ENCODE measurements around the gene BYSL. TPM values are rescaled to one million over a fixed set of nuclear protein-coding genes. Genes with fewer than 3 reads are reported as not detected.

Gene BYSL
- total and polyA plus RNA-seq, 10 of the 15 experiments (the other 5 are each of a cell fraction or from before 2014, with no cell fraction given): 12.6 to 51.1 (median 33.0) TPM

DNA sequence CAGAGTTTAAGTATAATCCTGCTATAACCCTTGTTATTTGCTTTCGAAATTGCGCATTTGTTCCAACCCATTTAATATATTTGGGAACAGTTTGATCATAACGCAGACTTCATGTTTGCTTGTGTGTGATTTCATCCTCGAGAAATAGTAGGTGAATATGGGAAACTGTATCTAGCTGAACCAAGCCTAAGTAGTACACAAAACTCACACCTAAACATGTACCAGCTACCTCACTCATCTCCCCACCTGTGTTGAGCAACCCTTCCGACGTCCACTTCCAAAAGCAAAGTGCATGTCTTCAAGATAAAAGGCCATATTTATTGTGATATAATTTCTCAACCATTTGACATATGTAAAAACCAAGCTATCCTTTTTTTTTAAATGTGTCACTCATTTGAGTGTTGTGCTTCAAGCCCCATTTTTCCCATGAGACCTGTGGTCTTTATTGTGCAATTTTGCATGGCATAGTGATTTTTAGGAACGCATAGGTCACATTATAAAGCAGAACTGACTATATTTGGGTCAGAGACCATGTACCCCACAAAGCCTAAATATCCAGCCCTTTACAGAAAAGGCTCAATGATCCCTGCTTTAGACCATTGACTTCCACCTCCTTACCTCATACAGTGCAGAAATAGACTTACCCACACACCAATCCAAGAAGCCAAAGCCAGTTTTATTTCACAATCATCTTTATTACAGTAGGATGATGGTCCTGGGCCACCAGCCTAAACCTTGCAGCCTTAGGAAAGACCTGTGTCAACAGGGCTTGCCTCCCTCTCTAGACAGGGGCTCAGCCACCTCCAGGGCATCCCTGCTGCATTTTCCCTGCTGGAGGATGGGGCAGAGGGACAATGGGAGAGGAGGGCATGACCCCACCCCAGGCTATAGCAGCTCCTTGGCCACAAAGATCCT lies 13.2 kb downstream of the BYSL start (continued):
- TF ChIP-seq BCL3 (IDR thresholded peaks at IDR 0.05; ENCODE audit: borderline replicate concordance, insufficient read depth, low read depth, low read length, poor library complexity, severe bottlenecking): no peak
- no peak for TF ChIP-seq EED (IDR thresholded peaks at IDR 0.05; ENCODE audit: low read depth)
- TF ChIP-seq ZNF384 (IDR thresholded peaks at IDR 0.05; ENCODE audit: borderline replicate concordance, low read depth, low read length): no peak
- TF ChIP-seq SIX5 (IDR thresholded peaks at IDR 0.05; ENCODE audit: low read depth, low read length, severe bottlenecking): no peak

DNA sequence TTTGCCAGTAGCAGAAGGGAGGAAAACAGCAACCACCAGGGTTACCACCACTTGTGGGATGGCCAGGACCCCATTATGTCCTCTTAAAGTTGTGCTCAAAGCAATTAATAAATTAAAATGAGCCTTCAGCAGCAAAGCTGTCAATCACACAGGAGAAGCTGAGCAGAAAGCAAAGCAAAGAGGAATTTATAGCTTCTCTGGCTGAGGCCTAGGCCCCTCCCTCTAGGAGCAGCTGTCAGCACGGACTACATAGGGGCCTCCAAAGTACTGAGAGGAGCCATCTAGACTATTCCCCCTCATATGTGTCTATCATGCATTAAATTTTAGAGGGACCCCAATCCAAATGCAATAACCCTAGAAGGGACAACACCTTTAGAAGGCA lies 13.9 kb downstream of the BYSL start:
- ChIA-PET SMC1A (ENCODE audit: uncharacterized antibody, unreplicated experiment) (interaction anchor here (0.8 to 12.4 kb wide), 6 partner anchors 32 to 134 kb away, joined by 3 to 138 read pairs (median 3); partner anchors contain the start of genes TAF8 and USP49), RAD21 (ENCODE audit: unreplicated experiment) (interaction anchor here (1.3 to 3.4 kb wide), 4 partner anchors 8 to 109 kb away, joined by 4 to 24 read pairs (median 8); partner anchors contain the start of genes BYSL and MED20), CTCF (interaction anchor here (0.7 to 13.2 kb wide), 12 partner anchors 11 to 279 kb away, joined by 3 to 193 read pairs (median 6); partner anchors contain the start of genes BYSL, MED20 and TOMM6), POLR2A (no interaction called here)
- intact Hi-C loops (cut with micrococcal nuclease; ENCODE audit: unreplicated experiment) (no loop called here), in situ Hi-C loops (cut with MboI) (loop anchor here (10.0 kb wide), 1 partner anchor 110 kb away; no protein-coding TSS in a partner anchor)
- DNase-seq (ENCODE audit: low read depth, low spot score) (no peak), ATAC-seq (no peak), FAIRE-seq (no peak)
- Histone ChIP-seq H2AFZ (ENCODE audit: control insufficient read depth, low read depth, low read length) (no peak overlapping the region), H3K79me2 (ENCODE audit: control insufficient read depth, insufficient read depth, low read length) (peaks cover 21% of the 10 kb centered on the region), H3K4me1 (ENCODE audit: control insufficient read depth, insufficient read depth, low read length) (peaks cover 41% of the 10 kb centered on the region), H3K4me2 (ENCODE audit: control insufficient read depth, insufficient read depth) (no peak overlapping the region), H3K27ac (ENCODE audit: control insufficient read depth, insufficient read depth) (peak overlapping the region; percentile 60), H3K4me3 (no peak overlapping the region), H3K9ac (ENCODE audit: control insufficient read depth, insufficient read depth, low read length) (no peak overlapping the region; the same call in 1 of the 2 replicates), H3K36me3 (ENCODE audit: control insufficient read depth in 2 of 2, insufficient read depth in 2 of 2, low read length in 1 of 2) (peaks cover 28 to 33% of the 10 kb centered on the region in 2 experiments), H3K27me3 (replicated peaks in 1 of 2; ENCODE audit: control insufficient read depth in 2 of 2, insufficient read depth in 2 of 2, low read length in 1 of 2) (no peaks in the 10 kb centered on the region), H4K20me1 (ENCODE audit: control insufficient read depth, insufficient read depth) (peaks cover 2% of the 10 kb centered on the region; the same call in 1 of the 2 replicates), H3K9me3 (replicated peaks; ENCODE audit: control insufficient read depth, insufficient read depth, low read length) (no peaks in the 10 kb centered on the region)
- no TSS peak for BruUV-seq (replicated peaks)
- 50% methylated on average over 1 of the region's 1 CpG for WGBS (ENCODE audit: insufficient coverage, insufficient replicate concordance, low lambda C conversion rate, missing lambda C conversion rate)
- TF ChIP-seq MTA2 (IDR thresholded peaks at IDR 0.05; ENCODE audit: low read depth): no peak
- TF ChIP-seq, protein P1, sequence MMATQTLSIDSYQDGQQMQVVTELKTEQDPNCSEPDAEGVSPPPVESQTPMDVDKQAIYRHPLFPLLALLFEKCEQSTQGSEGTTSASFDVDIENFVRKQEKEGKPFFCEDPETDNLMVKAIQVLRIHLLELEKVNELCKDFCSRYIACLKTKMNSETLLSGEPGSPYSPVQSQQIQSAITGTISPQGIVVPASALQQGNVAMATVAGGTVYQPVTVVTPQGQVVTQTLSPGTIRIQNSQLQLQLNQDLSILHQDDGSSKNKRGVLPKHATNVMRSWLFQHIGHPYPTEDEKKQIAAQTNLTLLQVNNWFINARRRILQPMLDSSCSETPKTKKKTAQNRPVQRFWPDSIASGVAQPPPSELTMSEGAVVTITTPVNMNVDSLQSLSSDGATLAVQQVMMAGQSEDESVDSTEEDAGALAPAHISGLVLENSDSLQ (IDR thresholded peaks at IDR 0.05): peak; percentile 57; the same call in 1 of the 2 replicates

All from GM12878 (cell line).